Lung (tissue), 13 donors: ENCODE results near the gene MMP21. TPM values are rescaled to one million over a fixed set of nuclear protein-coding genes. Genes with fewer than 3 reads are reported as not detected.

ENCODE experiments used
- ATAC-seq: fragments of 200-7000 bp; cut with Tn5 transposase; one replicate; pipeline ENCODE4 v1.9.1; 2020; ENCODE audit warnings: moderate number of reproducible peaks; ENCODE audit not compliant: insufficient read depth, low FRiP score
- DNase-seq, 3 donors: peaks; one replicate each; pipeline ENCODE4 v3.0.0-alpha.2; 2013 to 2017
- H3K27ac ChIP-seq, 2 donors: one replicate each; pipeline ENCODE4 v1.5.1; 2013; ENCODE audit warnings: mild to moderate bottlenecking in 2 of 2, moderate library complexity in 2 of 2, control low read depth in 1 of 2, inconsistent platforms in 1 of 2, low read depth in 1 of 2, low read length in 1 of 2
- H3K27me3 ChIP-seq, 3 donors: one replicate each; pipeline ENCODE4 v1.5.1; 2013; ENCODE audit warnings: low read length in 2 of 3; ENCODE audit not compliant: control insufficient read depth in 3 of 3, insufficient read depth in 3 of 3
- H3K36me3 ChIP-seq, 4 donors: one replicate each; pipeline ENCODE4 v1.5.1; 2013; ENCODE audit warnings: low read length in 4 of 4, mild to moderate bottlenecking in 1 of 4, moderate library complexity in 1 of 4; ENCODE audit not compliant: control insufficient read depth in 4 of 4, insufficient read depth in 4 of 4
- H3K4me1 ChIP-seq, 5 donors: one replicate each; pipeline ENCODE4 v1.5.1; 2013; ENCODE audit warnings: low read length in 5 of 5, mild to moderate bottlenecking in 2 of 5, moderate library complexity in 1 of 5; ENCODE audit not compliant: control insufficient read depth in 5 of 5, insufficient read depth in 5 of 5
- H3K4me3 ChIP-seq: one replicate; pipeline ENCODE4 v1.5.1; 2013; ENCODE audit warnings: mild to moderate bottlenecking, control low read depth, moderate library complexity
- H3K9ac ChIP-seq, 2 donors: one replicate each; pipeline ENCODE4 v1.5.1; 2013; ENCODE audit warnings: low read length in 2 of 2, control low read depth in 1 of 2; ENCODE audit not compliant: insufficient read depth in 1 of 2
- H3K9me3 ChIP-seq, 4 donors: one replicate each; pipeline ENCODE4 v1.5.1; 2013; ENCODE audit warnings: low read length in 3 of 4, mild to moderate bottlenecking in 1 of 4, moderate library complexity in 1 of 4; ENCODE audit not compliant: control insufficient read depth in 4 of 4, insufficient read depth in 3 of 4
- WGBS, 2 donors: extraction: QIAGEN DNeasy Blood & Tissue Kit; methylation state at CpG; one replicate each; pipeline ENCODE4 v1.1.7; 2013; 5-methylcytosine and 5-hydroxymethylcytosine counted together
- polyA plus RNA-seq, 2 donors: library from polyadenylated mRNA; stranded (reverse); fragments of 200-250 nt; gene quantifications; one replicate each; pipeline ENCODE4 v1.2.1, GENCODE V29; 2013
- small RNA-seq: library from RNA; depleted of rRNA; stranded (forward); fragments of <200 nt; gene quantifications from one replicate; pipeline ENCODE3, GENCODE V24; 2014; ENCODE audit warnings: low replicate concordance
- total RNA-seq, 2 donors: library from RNA; depleted of rRNA in 1 of 2; stranded (reverse); fragments of >200 nt in 1 of 2; gene quantifications; one replicate each; pipeline ENCODE4 v1.2.1, GENCODE V29; 2014 to 2021
- TF ChIP-seq, protein P1 (sequence below): IDR thresholded peaks from 2 replicates; pipeline ENCODE4 v1.5.1; 2012; ENCODE audit warnings: mild to moderate bottlenecking; ENCODE audit errors: control extremely low read depth, extremely low read depth
- donor health status: control.
- donor health status: control.
- donor health status: Bipolar disorder and iron deficiency.
- donor health status: healthy.
- donor health status: DM: yes; HTN: yes; CAD: no.

The MMP21 gene
- total and polyA plus RNA-seq, 4 donors: 0.03 to 0.46 (median 0.15) TPM

DNA sequence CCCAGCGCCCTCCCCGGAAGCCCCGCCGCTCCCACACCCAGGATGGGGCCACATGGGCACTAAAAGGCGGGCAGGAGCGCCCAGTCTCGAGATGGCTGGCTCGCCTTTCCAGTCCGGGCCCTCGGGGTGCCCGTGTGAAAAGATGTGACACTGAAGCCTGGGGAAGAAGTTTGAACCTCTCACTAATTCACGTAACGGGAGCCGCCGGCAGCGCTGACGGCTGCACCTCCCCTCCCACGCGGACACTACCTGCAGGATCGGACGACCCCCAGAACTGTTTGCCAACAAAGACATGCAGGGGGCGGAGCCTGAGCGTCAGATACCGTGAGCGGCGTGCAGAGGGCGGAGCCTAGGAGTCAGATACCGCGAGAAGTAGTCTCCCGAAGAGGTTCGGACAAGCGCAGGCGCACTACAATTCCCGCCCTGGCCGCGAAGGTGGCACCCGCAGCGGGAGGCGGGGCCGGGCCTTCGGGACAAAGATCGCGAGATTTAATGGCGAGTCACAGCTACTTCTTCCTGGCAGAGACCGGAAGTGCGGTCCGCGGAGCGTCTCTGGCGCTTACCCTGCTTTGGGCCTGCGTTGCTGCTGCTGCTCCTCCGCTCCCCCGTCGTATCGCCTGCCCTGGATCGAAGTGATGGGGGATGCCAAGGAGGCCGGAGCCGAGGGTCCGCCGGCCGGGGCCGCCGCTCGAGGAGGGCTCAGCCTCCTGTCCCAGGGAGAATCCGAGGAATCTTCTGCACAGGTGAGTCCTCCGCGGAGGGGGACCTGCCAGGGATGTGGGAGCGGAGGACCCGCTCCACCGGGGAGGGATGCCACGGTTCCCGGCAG lies 56.2 kb downstream of the MMP21 start, which contains the start of gene EDRF1:
TSS of gene EDRF1 (plus strand) at position 537 of the 829 bp plus-strand sequence. CDS start at position 636, 99 bp downstream.
- ATAC-seq (peak; percentile 99), DNase-seq (peak; percentile 99 to 100 (median 100))
- 0% methylated on average over 72 of the region's 72 CpGs for WGBS, 2 donors
- Histone ChIP-seq H3K4me3 (peak within 1 kb of the TSS; percentile 98), H3K9me3 (no peaks in the 10 kb centered on the region), H3K27me3 (no peaks in the 10 kb centered on the region), H3K4me1 (peaks cover 0 to 14% (median 4%) of the 10 kb centered on the region in 5 donors), H3K27ac (peak within 1 kb of the TSS; percentile 89 to 97), H3K9ac (peak within 1 kb of the TSS; percentile 88 to 97), H3K36me3 (peaks cover 5 to 22% (median 16%) of the 10 kb centered on the region in 4 donors)
- TF ChIP-seq, protein P1, sequence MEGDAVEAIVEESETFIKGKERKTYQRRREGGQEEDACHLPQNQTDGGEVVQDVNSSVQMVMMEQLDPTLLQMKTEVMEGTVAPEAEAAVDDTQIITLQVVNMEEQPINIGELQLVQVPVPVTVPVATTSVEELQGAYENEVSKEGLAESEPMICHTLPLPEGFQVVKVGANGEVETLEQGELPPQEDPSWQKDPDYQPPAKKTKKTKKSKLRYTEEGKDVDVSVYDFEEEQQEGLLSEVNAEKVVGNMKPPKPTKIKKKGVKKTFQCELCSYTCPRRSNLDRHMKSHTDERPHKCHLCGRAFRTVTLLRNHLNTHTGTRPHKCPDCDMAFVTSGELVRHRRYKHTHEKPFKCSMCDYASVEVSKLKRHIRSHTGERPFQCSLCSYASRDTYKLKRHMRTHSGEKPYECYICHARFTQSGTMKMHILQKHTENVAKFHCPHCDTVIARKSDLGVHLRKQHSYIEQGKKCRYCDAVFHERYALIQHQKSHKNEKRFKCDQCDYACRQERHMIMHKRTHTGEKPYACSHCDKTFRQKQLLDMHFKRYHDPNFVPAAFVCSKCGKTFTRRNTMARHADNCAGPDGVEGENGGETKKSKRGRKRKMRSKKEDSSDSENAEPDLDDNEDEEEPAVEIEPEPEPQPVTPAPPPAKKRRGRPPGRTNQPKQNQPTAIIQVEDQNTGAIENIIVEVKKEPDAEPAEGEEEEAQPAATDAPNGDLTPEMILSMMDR: no peak

Small RNA genes lying within 50 kb of the gene (small RNA-seq; reads per million reads assigned to genes)
- not detected for gene MIR4484

Other genes starting within 250 kb of the MMP21 start
- gene TEX36, start 92.7 kb downstream of the MMP21 start, total RNA-seq: not detected
- not detected for gene TEX36, start 92.7 kb downstream of the MMP21 start, polyA plus RNA-seq
- 10 to 100 TPM; 15.9 to 54.6 TPM for gene EDRF1, start 56.1 kb downstream of the MMP21 start, total RNA-seq
- 10 to 100 TPM in 1 of 2 donors, 1 to 10 TPM in 1; 9.4 to 19.4 TPM for gene EDRF1, start 56.1 kb downstream of the MMP21 start, polyA plus RNA-seq
- 10 to 100 TPM; 32.5 to 45.5 TPM for gene UROS, start 47.4 kb upstream of the MMP21 start, total RNA-seq
- gene UROS, start 47.4 kb upstream of the MMP21 start, polyA plus RNA-seq: 10 to 100 TPM; 29.8 to 44.7 TPM
- 10 to 100 TPM; 37.5 to 38.9 TPM for gene BCCIP, start 47.7 kb upstream of the MMP21 start, total RNA-seq
- 10 to 100 TPM; 55.9 to 70.1 TPM for gene BCCIP, start 47.7 kb upstream of the MMP21 start, polyA plus RNA-seq
- 10 to 100 TPM; 31.2 to 33.8 TPM for gene DHX32, start 105.5 kb upstream of the MMP21 start, total RNA-seq
- gene DHX32, start 105.5 kb upstream of the MMP21 start, polyA plus RNA-seq: 10 to 100 TPM; 15.2 to 19.7 TPM
- 10 to 100 TPM; 16.8 to 18.4 TPM for gene FANK1, start 120.7 kb upstream of the MMP21 start, total RNA-seq
- 10 to 100 TPM in 1 of 2 donors, 1 to 10 TPM in 1; 8.7 to 10.6 TPM for gene FANK1, start 120.7 kb upstream of the MMP21 start, polyA plus RNA-seq